A673 (cell line): Measurements from ENCODE around the gene PAK5. TPM values are rescaled to one million over a fixed set of nuclear protein-coding genes. Genes with fewer than 3 reads are reported as not detected.

Source experiments
- BruUV-seq: library from RNA; stranded (reverse); fragments of 400-500 nt; replicated peaks from 2 replicates; lab custom pipeline; 2021; lab: Mats Ljungman, UMichigan
- CTCF ChIA-PET: fragments of 300-600 bp; sonication (Branson Sonifier 250); formaldehyde crosslinking; loops from one replicate; lab custom pipeline; 2022; ENCODE audit warnings: antibody characterized with exemption; lab: Charles Lee
- POLR2A ChIA-PET: fragments of 300-600 bp; sonication (Branson Sonifier 250); formaldehyde crosslinking; loops from one replicate; lab custom pipeline; 2022; ENCODE audit warnings: antibody characterized with exemption; ENCODE audit not compliant: low non-redundant PET; lab: Charles Lee
- DNase-seq: peaks from one replicate; pipeline ENCODE4 v3.0.0-alpha.2; 2015; ENCODE audit warnings: low spot score
- H3K27ac ChIP-seq: fragments of 200-600 bp; sonication (generic); 2 replicates; pipeline ENCODE4 v1.5.1; 2016; ENCODE audit warnings: mixed run types, low read depth, mild to moderate bottlenecking, mixed read lengths, antibody characterized with exemption, low read length; ENCODE audit not compliant: poor library complexity, severe bottlenecking
- H3K27me3 ChIP-seq: fragments of 200-600 bp; sonication (generic); replicated peaks from 2 replicates; pipeline ENCODE4 v1.6.1; 2017; ENCODE audit warnings: mixed run types, low read depth, mild to moderate bottlenecking, mixed read lengths, antibody characterized with exemption, low read length; ENCODE audit not compliant: insufficient read depth, poor library complexity
- H3K36me3 ChIP-seq: fragments of 200-600 bp; sonication (generic); 2 replicates; pipeline ENCODE4 v1.6.1; 2016; ENCODE audit warnings: mixed run types, mild to moderate bottlenecking, mixed read lengths, antibody characterized with exemption, low read length; ENCODE audit not compliant: insufficient read depth, poor library complexity, severe bottlenecking
- H3K4me1 ChIP-seq: fragments of 200-600 bp; sonication (generic); 2 replicates; pipeline ENCODE4 v1.6.1; 2017; ENCODE audit warnings: mixed run types, mild to moderate bottlenecking, mixed read lengths, antibody characterized with exemption, low read length; ENCODE audit not compliant: insufficient read depth, poor library complexity, severe bottlenecking
- H3K4me3 ChIP-seq: fragments of 200-600 bp; sonication (generic); 2 replicates; pipeline ENCODE4 v1.5.1; 2016; ENCODE audit warnings: low read depth, mixed run types, mild to moderate bottlenecking, mixed read lengths, low read length; ENCODE audit not compliant: poor library complexity, severe bottlenecking
- H3K9me3 ChIP-seq: fragments of 200-600 bp; sonication (generic); 2 replicates; pipeline ENCODE4 v1.6.1; 2016; ENCODE audit warnings: mixed run types, low read depth, mild to moderate bottlenecking, mixed read lengths, antibody characterized with exemption, low read length; ENCODE audit not compliant: poor library complexity, severe bottlenecking
- CTCF ChIP-seq: fragments of 300-800, 200-600 bp; sonication (generic); conservative IDR thresholded peaks from 2 replicates; pipeline ENCODE4 v1.5.1; 2017; ENCODE audit warnings: low read depth, mild to moderate bottlenecking, antibody characterized with exemption, low read length, moderate library complexity, mixed read lengths
- EZH2 ChIP-seq: fragments of 200-600 bp; sonication (generic); IDR thresholded peaks from 2 replicates; pipeline ENCODE4 v1.6.1; 2017; ENCODE audit warnings: borderline replicate concordance, low read depth, mild to moderate bottlenecking, mixed read lengths, antibody characterized with exemption, low read length; ENCODE audit not compliant: poor library complexity, severe bottlenecking
- intact Hi-C: fragments of 100-400 bp; cut with micrococcal nuclease; formaldehyde crosslinking; loops from one replicate; pipeline ENCODE4 v1.10.0; 2022; ENCODE audit not compliant: unreplicated experiment
- total RNA-seq: library from RNA; stranded (reverse); gene quantifications from 2 replicates; pipeline ENCODE4 v1.2.3, GENCODE V29; 2021

The PAK5 gene
- total RNA-seq, 1 experiment from 2014 or later = not detected

GRCh38 chr20:9740486-9740885 lies 98.4 kb downstream of the PAK5 start:
- Histone ChIP-seq H3K4me3 (no peak overlapping the region), H3K27me3 (peaks cover 18% of the 10 kb centered on the region), H3K4me1 (no peaks in the 10 kb centered on the region), H3K9me3 (no peaks in the 10 kb centered on the region), H3K27ac (no peak overlapping the region), H3K36me3 (no peaks in the 10 kb centered on the region)
- intact Hi-C loops = no loop called here
- no TSS peak for BruUV-seq
- no peak for DNase-seq
- TF ChIP-seq CTCF = no peak
- CTCF ChIA-PET = no interaction called here
- POLR2A ChIA-PET = no interaction called here

- intact Hi-C loops = no loop called here
- POLR2A ChIA-PET = no interaction called here
- TF ChIP-seq EZH2 (no peak), CTCF (no peak)
- Histone ChIP-seq H3K27me3 (peaks cover 18% of the 10 kb centered on the region), H3K4me1 (no peaks in the 10 kb centered on the region), H3K27ac (no peak overlapping the region), H3K9me3 (no peaks in the 10 kb centered on the region), H3K4me3 (no peak overlapping the region), H3K36me3 (no peaks in the 10 kb centered on the region)
- BruUV-seq = no TSS peak
- no peak for DNase-seq
- CTCF ChIA-PET = no interaction called here
Observed at GRCh38 chr20:9739991-9740390, 98.9 kb downstream of the PAK5 start.

- intact Hi-C loops = no loop called here
- H3K4me1 ChIP-seq = no peaks in the 10 kb centered on the region
- no peak overlapping the region for H3K27ac ChIP-seq
- no peak for TF ChIP-seq CTCF
- no peak for TF ChIP-seq EZH2
- POLR2A ChIA-PET = no interaction called here
- peaks cover 29% of the 10 kb centered on the region for H3K27me3 ChIP-seq
- CTCF ChIA-PET = no interaction called here
- DNase-seq = no peak
- H3K4me3 ChIP-seq = no peak overlapping the region
- BruUV-seq = no TSS peak
- no peaks in the 10 kb centered on the region for H3K9me3 ChIP-seq
- no peaks in the 10 kb centered on the region for H3K36me3 ChIP-seq
Observed at GRCh38 chr20:9736373-9736772, 102.5 kb downstream of the PAK5 start.
